Stomach (tissue), 9 donors: ENCODE measurements around the gene FUT6. TPM values are rescaled to one million over a fixed set of nuclear protein-coding genes. Genes with fewer than 3 reads are reported as not detected.
"Not testable (repeated sequence)": the region's sequence is repeated elsewhere in the genome, so short reads cannot be mapped to it uniquely, and the experiment has no call there.

Experiments
- DNase-seq, 2 donors: peaks; one replicate each; pipeline versions ENCODE4 v3.0.0 to v3.0.0-alpha.2; 2013 to 2019
- H3K27ac ChIP-seq, 5 donors: fragments of 200-600 bp in 4 of 5; sonication (generic) in 4 of 5; one replicate each; pipeline ENCODE4 v1.5.1; 2013 to 2019; ENCODE audit warnings: mild to moderate bottlenecking in 1 of 5, moderate library complexity in 1 of 5
- H3K27me3 ChIP-seq, 3 donors: fragments of 200-600 bp; sonication (generic); one replicate each; pipeline ENCODE4 v1.5.1; 2017 to 2019; ENCODE audit warnings: mixed run types in 1 of 3
- H3K36me3 ChIP-seq, 4 donors: fragments of 200-600 bp; sonication (generic); 1 replicate in 3 of 4; 2 replicates in 1 of 4; pipeline ENCODE4 v1.5.1; 2016 to 2019
- H3K4me1 ChIP-seq, 4 donors: fragments of 200-600 bp; sonication (generic); one replicate each; pipeline ENCODE4 v1.5.1; 2016 to 2019
- H3K4me3 ChIP-seq, 4 donors: fragments of 200-600 bp; sonication (generic) in 3 of 4; one replicate each; pipeline ENCODE4 v1.5.1; 2016 to 2019; ENCODE audit warnings: mild to moderate bottlenecking in 1 of 4
- H3K9me3 ChIP-seq, 4 donors: fragments of 200-600 bp; sonication (generic); one replicate each; pipeline ENCODE4 v1.5.1; 2016 to 2019
- CTCF ChIP-seq, 7 experiments: fragments of 450-650 bp in 4 of 7; fragments of 200-600 bp in 3 of 7; sonication (generic) in 3 of 7; IDR thresholded peaks; one replicate each; pipeline ENCODE4 v1.5.1; 2016 to 2019; ENCODE audit warnings: antibody characterized with exemption in 7 of 7, control low read depth in 2 of 7, mild to moderate bottlenecking in 1 of 7
- EP300 ChIP-seq: sonication (generic); formaldehyde crosslinking; IDR thresholded peaks from one replicate; pipeline ENCODE4 v1.6.1; 2017; ENCODE audit warnings: antibody characterized with exemption
- POLR2A ChIP-seq, 4 donors: fragments of 450-650 bp; IDR thresholded peaks; one replicate each; pipeline ENCODE4 v1.6.1; 2016; ENCODE audit warnings: antibody characterized with exemption in 4 of 4, control low read depth in 2 of 4, mild to moderate bottlenecking in 1 of 4, moderate library complexity in 1 of 4
- POLR2AphosphoS5 ChIP-seq, 3 donors: sonication (generic); formaldehyde crosslinking; IDR thresholded peaks; one replicate each; pipeline ENCODE4 v1.6.1; 2016; ENCODE audit warnings: antibody characterized with exemption in 3 of 3
- WGBS, 5 donors: extraction: QIAGEN DNeasy Blood & Tissue Kit in 3 of 5; methylation state at CpG; one replicate each; pipeline versions ENCODE4 v1.1.5 to v1.1.7; 2013 to 2018; 5-methylcytosine and 5-hydroxymethylcytosine counted together
- intact Hi-C: fragments of 100-400 bp; cut with DNase I; formaldehyde crosslinking; loops from one replicate; pipeline ENCODE4 v1.15.1; 2023; ENCODE audit warnings: low total_unique reads
- polyA plus RNA-seq, 3 donors: library from polyadenylated mRNA; stranded (reverse); fragments of 200-250 nt; gene quantifications; one replicate each; pipeline ENCODE4 v1.2.3, GENCODE V29; 2013
- total RNA-seq, 5 donors: library from RNA; depleted of rRNA; stranded (reverse); fragments of >200 nt; gene quantifications; one replicate each; pipeline versions ENCODE4 v1.1.0 to v1.2.3, GENCODE V29; 2014 to 2016
- donor health status: healthy with polysubstance abuse.
- donor health status: Bipolar disorder and iron deficiency.
- donor health status: healthy.

The FUT6 gene
- total and polyA plus RNA-seq, 8 donors, result 0.18 to 105 (median 15.3) TPM; not detected in 5

- TF ChIP-seq POLR2A (IDR thresholded peaks at IDR 0.05), result no peak
- no peak for TF ChIP-seq EP300
- no peak for TF ChIP-seq CTCF (IDR thresholded peaks at IDR 0.05)
- no peak for TF ChIP-seq POLR2AphosphoS5 (IDR thresholded peaks at IDR 0.05)
Measured at GRCh38 chr19:5850743-5851293, 11.3 kb upstream of the FUT6 start.

DNA sequence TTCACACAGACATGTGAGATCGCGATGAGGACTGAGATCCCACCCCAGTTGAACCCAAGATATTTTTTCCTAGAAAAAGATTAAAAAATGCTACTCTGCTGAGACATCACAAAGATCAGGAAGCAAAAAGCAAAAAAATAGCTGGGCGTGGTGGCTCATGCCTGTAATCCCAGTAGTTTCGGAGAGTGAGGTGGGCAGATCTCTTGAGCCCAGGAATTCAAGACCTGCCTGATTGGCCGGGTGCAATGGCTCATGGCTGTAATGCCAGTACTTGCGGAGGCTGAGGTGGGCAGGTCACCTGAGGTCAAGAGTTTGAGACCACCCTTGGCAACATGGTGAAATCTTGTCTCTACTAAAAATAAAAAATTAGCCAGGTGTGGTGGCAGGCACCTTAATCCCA is 10.7 kb upstream of the FUT6 start:
- intact Hi-C loops, result no loop called here
- 67 to 80% (median 73%) methylated on average over 6 of the region's 6 CpGs for WGBS, 5 donors
- DNase-seq, result peak in 1 of 2 donors; percentile 35
- Histone ChIP-seq H3K4me1 (peaks cover 6 to 15% (median 13%) of the 10 kb centered on the region in 4 donors), H3K9me3 (no peaks in the 10 kb centered on the region), H3K27me3 (no peaks in the 10 kb centered on the region), H3K27ac (peak overlapping the region in 2 of 5 donors; percentile 76 to 79), H3K4me3 (peak overlapping the region in 1 of 4 donors; percentile 32), H3K36me3 (no peaks in the 10 kb centered on the region)
- TF ChIP-seq EP300 (no peak), CTCF (IDR thresholded peaks at IDR 0.05) (no peak), POLR2A (IDR thresholded peaks at IDR 0.05) (no peak), POLR2AphosphoS5 (IDR thresholded peaks at IDR 0.05) (no peak)

More at GRCh38 chr19:5850743-5851293, 11.3 kb upstream of the FUT6 start:
- peak; percentile 64 to 66 for DNase-seq
- intact Hi-C loops, result no loop called here
- WGBS, 5 donors, result 7 to 23% (median 17%) methylated on average over 5 of the region's 5 CpGs
- Histone ChIP-seq H3K27me3 (no peaks in the 10 kb centered on the region), H3K9me3 (no peaks in the 10 kb centered on the region), H3K36me3 (no peaks in the 10 kb centered on the region), H3K4me1 (peaks cover 6 to 15% (median 13%) of the 10 kb centered on the region in 4 donors), H3K4me3 (peak overlapping the region in 3 of 4 donors; percentile 8 to 32 (median 19)), H3K27ac (peak overlapping the region; percentile 25 to 79 (median 76))

DNA sequence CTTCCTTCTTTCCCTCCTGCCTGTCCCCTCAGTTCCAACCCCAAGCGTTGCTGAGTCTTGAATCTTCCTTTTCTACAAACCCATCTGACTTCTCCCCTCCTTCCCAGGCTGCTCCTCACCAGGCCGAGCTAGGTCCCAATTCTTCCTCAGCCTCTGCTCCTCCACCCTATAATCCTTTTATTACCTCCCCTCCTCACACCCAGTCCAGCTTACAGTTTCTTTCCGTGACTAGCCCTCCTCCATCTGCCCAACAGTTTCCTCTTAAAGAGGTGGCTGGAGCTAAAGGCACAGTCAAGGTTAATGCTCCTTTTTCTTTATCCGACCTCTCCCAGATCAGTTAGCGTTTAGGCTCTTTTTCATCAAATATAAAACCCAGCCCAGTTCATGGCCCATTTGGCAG is 9.1 kb upstream of the FUT6 start:
- intact Hi-C loops, H3K4me3 ChIP-seq, H3K27ac ChIP-seq, DNase-seq, H3K27me3 ChIP-seq, H3K9me3 ChIP-seq, H3K36me3 ChIP-seq: not testable (repeated sequence)
- 72 to 82% (median 75%) methylated on average over 5 of the region's 5 CpGs for WGBS, 5 donors
- H3K4me1 ChIP-seq, result peaks cover 6 to 15% (median 13%) of the 10 kb centered on the region in 4 donors

DNA sequence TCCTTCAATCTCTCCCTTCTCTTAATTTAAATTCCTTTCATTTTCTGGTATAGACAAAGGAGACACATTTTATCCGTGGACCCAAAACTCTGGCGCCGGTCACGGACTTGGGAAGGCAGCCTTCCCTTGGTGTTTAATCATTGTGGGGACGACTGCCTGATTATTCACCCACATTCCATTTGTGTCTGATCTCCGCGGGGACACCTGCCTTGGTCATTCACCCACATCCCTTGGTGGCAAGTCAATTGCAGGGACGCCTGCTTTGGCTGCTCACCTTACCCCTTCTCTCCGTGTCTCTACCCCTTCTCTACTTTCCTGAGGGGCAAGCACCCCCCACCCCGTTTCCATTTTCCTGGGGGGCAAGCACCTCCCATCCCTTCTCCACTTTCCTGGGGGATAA is 8.3 kb upstream of the FUT6 start:
- WGBS, 5 donors, result 77 to 87% (median 81%) methylated on average over 10 of the region's 10 CpGs
- H3K9me3 ChIP-seq, H3K4me3 ChIP-seq, DNase-seq, H3K27ac ChIP-seq, H3K36me3 ChIP-seq, intact Hi-C loops, H3K27me3 ChIP-seq: not testable (repeated sequence)
- H3K4me1 ChIP-seq, result peaks cover 6 to 15% (median 13%) of the 10 kb centered on the region in 4 donors

- Histone ChIP-seq H3K27ac (no peak overlapping the region), H3K9me3 (no peaks in the 10 kb centered on the region), H3K36me3 (peaks cover 0 to 7% (median 0%) of the 10 kb centered on the region in 4 donors), H3K4me3 (no peak overlapping the region), H3K4me1 (no peaks in the 10 kb centered on the region), H3K27me3 (no peaks in the 10 kb centered on the region)
- intact Hi-C loops, result no loop called here
- DNase-seq, result no peak
- TF ChIP-seq EP300 (no peak), POLR2AphosphoS5 (IDR thresholded peaks at IDR 0.05) (no peak)
- 82 to 90% (median 88%) methylated on average over 24 of the region's 24 CpGs for WGBS, 5 donors
Measured at GRCh38 chr19:5844456-5845433, 5.2 kb upstream of the FUT6 start.
